GM18511 (cell line): ENCODE measurements around the gene SCML1.

Source experiments
- ATAC-seq: cut with Tn5 transposase; IDR thresholded peaks from one replicate; pipeline ENCODE4 v1.9.1; 2021; ENCODE audit warnings: mild to moderate bottlenecking, moderate library complexity; ENCODE audit not compliant: unreplicated experiment

SCML1 gene

GRCh38 chrX:17788956-17789562 lies 51.8 kb downstream of the SCML1 start:
- ATAC-seq, result no peak

- no peak for ATAC-seq
Observed at GRCh38 chrX:17792826-17793225, 55.5 kb downstream of the SCML1 start.

GRCh38 chrX:17798921-17799320 lies 61.6 kb downstream of the SCML1 start:
- no peak for ATAC-seq

GRCh38 chrX:17801431-17801830 lies 64.1 kb downstream of the SCML1 start:
- ATAC-seq, result no peak

- no peak for ATAC-seq
Observed at GRCh38 chrX:17802756-17803155, 65.5 kb downstream of the SCML1 start.

- ATAC-seq, result no peak
Observed at GRCh38 chrX:17803449-17803848, 66.2 kb downstream of the SCML1 start.
